HepG2 (cell line): ENCODE data around the gene AGT. TPM values are rescaled to one million over a fixed set of nuclear protein-coding genes. Genes with fewer than 3 reads are reported as not detected.

Experiments
- ATF3 ChIP-seq: sonication (generic); formaldehyde crosslinking; IDR thresholded peaks from 2 replicates; pipeline ENCODE4 v1.4.0; 2020; ENCODE audit warnings: missing genetic modification reagents
- CBX2 ChIP-seq, 2 experiments: fragments of 200-600 bp in 1 of 2; sonication (generic); formaldehyde crosslinking in 1 of 2; IDR thresholded peaks; 2 replicates each; pipeline versions ENCODE4 v1.7.0 to v1.8.1; 2018 to 2022; ENCODE audit warnings: low read depth in 2 of 2, low read length in 1 of 2, mild to moderate bottlenecking in 1 of 2, missing genetic modification reagents in 1 of 2
- GLI4 ChIP-seq: sonication (generic); formaldehyde crosslinking; IDR thresholded peaks from 2 replicates; pipeline ENCODE4 v1.5.1; 2020; ENCODE audit warnings: missing genetic modification reagents, mild to moderate bottlenecking, moderate library complexity, borderline replicate concordance
- HES4 ChIP-seq: sonication (generic); formaldehyde crosslinking; IDR thresholded peaks from 2 replicates; pipeline ENCODE4 v1.9.0; 2021; ENCODE audit warnings: mild to moderate bottlenecking, missing genetic modification reagents, borderline replicate concordance
- IRF9 ChIP-seq: sonication (generic); formaldehyde crosslinking; IDR thresholded peaks from 2 replicates; pipeline ENCODE4 v1.8.0; 2022; ENCODE audit warnings: missing genetic modification reagents, mild to moderate bottlenecking, borderline replicate concordance
- JUN ChIP-seq: sonication (generic); formaldehyde crosslinking; IDR thresholded peaks from 2 replicates; pipeline ENCODE4 v1.4.0; 2020; ENCODE audit warnings: mild to moderate bottlenecking, missing genetic modification reagents
- PCBP2 ChIP-seq: fragments of 200-400 bp; formaldehyde crosslinking; optimal IDR thresholded peaks from 2 replicates; pipeline ENCODE3; 2018; ENCODE audit warnings: low read length, low read depth; ENCODE audit not compliant: poor library complexity, severe bottlenecking
- TOPORS ChIP-seq: sonication (generic); formaldehyde crosslinking; IDR thresholded peaks from 2 replicates; pipeline ENCODE4 v1.8.0; 2023; ENCODE audit warnings: mild to moderate bottlenecking, missing genetic modification reagents
- YY1 ChIP-seq: IDR thresholded peaks from 2 replicates; pipeline ENCODE4 v1.6.1; 2011; ENCODE audit warnings: low read length, low read depth, moderate library complexity, mild to moderate bottlenecking; ENCODE audit not compliant: insufficient read depth, insufficient replicate concordance
- ZNF326 ChIP-seq: sonication (generic); formaldehyde crosslinking; IDR thresholded peaks from 2 replicates; pipeline ENCODE4 v1.4.0; 2020; ENCODE audit warnings: missing genetic modification reagents, borderline replicate concordance
- ZNF577 ChIP-seq: sonication (generic); formaldehyde crosslinking; IDR thresholded peaks from 2 replicates; pipeline ENCODE4 v1.4.0; 2020; ENCODE audit warnings: mild to moderate bottlenecking, low read depth, missing genetic modification reagents, borderline replicate concordance
- ZNF678 ChIP-seq: sonication (generic); formaldehyde crosslinking; IDR thresholded peaks from 2 replicates; pipeline ENCODE4 v1.4.0; 2020; ENCODE audit warnings: mild to moderate bottlenecking, missing genetic modification reagents
- ZNF761 ChIP-seq: sonication (generic); formaldehyde crosslinking; conservative IDR thresholded peaks from 2 replicates; pipeline ENCODE4 v1.4.0; 2020; ENCODE audit warnings: mild to moderate bottlenecking, missing genetic modification reagents
- polyA plus RNA-seq, 8 experiments: library from polyadenylated mRNA; depleted of rRNA in 3 of 8; stranded (reverse) in 7 of 8; unstranded in 1 of 8; fragments of >200 nt; fragmentation: Illumina TruSeq in 4 of 8; extraction: Trizol in 4 of 8; gene quantifications; 2 replicates each; pipeline versions ENCODE4 v1.2.1 to v1.2.3, GENCODE V29; 2011 to 2016; ENCODE audit warnings: low read depth in 4 of 8, missing spikeins in 1 of 8, mixed read lengths in 1 of 8; ENCODE audit not compliant: insufficient read depth in 1 of 8
- total RNA-seq, 5 experiments: library from RNA; depleted of rRNA; stranded (reverse); fragments of >200 nt; fragmentation: Illumina TruSeq; extraction: Trizol; gene quantifications; 2 replicates each; pipeline ENCODE4 v1.2.3, GENCODE V29; 2016; ENCODE audit warnings: low read depth in 1 of 5
- TF ChIP-seq, protein P1 (sequence below), 2 experiments: IDR thresholded peaks; 2 replicates each; pipeline ENCODE4 v1.6.1; 2011 to 2012; ENCODE audit warnings: low read length in 2 of 2, borderline replicate concordance in 1 of 2, low read depth in 1 of 2, mild to moderate bottlenecking in 1 of 2, moderate library complexity in 1 of 2
- TF ChIP-seq, protein P2 (sequence below): sonication (generic); formaldehyde crosslinking; IDR thresholded peaks from 2 replicates; pipeline ENCODE4 v1.4.0; 2020; ENCODE audit warnings: missing genetic modification reagents

The AGT gene
- total and polyA plus RNA-seq, 2 of the 13 experiments (the other 11 are each of a cell fraction or from before 2014, with no cell fraction given) = 892 to 2,071 TPM

- TF ChIP-seq CBX2 (IDR thresholded peaks at IDR 0.05; ENCODE audit: low read depth, low read length) (no peak), CBX2 (CRISPR knock-in tag; IDR thresholded peaks at IDR 0.05; ENCODE audit: low read depth) (no peak), PCBP2 (no peak), IRF9 (peak; percentile 89), HES4 (CRISPR knock-in tag) (peak; percentile 69; the same call in 1 of the 2 replicates), ZNF761 (0 out of 2 replicates have a peak, but pooled peaks have one; percentile 43), YY1 (peak; percentile 66), ZNF326 (CRISPR knock-in tag) (no peak), TOPORS (0 out of 2 replicates have a peak, but pooled peaks have one; percentile 27), ZNF678 (CRISPR knock-in tag) (no peak), JUN (CRISPR knock-in tag) (peak; percentile 40; the same call in 1 of the 2 replicates), ZNF577 (CRISPR knock-in tag) (no peak), ATF3 (peak; percentile 81), GLI4 (CRISPR knock-in tag) (no peak)
- TF ChIP-seq, protein P1, sequence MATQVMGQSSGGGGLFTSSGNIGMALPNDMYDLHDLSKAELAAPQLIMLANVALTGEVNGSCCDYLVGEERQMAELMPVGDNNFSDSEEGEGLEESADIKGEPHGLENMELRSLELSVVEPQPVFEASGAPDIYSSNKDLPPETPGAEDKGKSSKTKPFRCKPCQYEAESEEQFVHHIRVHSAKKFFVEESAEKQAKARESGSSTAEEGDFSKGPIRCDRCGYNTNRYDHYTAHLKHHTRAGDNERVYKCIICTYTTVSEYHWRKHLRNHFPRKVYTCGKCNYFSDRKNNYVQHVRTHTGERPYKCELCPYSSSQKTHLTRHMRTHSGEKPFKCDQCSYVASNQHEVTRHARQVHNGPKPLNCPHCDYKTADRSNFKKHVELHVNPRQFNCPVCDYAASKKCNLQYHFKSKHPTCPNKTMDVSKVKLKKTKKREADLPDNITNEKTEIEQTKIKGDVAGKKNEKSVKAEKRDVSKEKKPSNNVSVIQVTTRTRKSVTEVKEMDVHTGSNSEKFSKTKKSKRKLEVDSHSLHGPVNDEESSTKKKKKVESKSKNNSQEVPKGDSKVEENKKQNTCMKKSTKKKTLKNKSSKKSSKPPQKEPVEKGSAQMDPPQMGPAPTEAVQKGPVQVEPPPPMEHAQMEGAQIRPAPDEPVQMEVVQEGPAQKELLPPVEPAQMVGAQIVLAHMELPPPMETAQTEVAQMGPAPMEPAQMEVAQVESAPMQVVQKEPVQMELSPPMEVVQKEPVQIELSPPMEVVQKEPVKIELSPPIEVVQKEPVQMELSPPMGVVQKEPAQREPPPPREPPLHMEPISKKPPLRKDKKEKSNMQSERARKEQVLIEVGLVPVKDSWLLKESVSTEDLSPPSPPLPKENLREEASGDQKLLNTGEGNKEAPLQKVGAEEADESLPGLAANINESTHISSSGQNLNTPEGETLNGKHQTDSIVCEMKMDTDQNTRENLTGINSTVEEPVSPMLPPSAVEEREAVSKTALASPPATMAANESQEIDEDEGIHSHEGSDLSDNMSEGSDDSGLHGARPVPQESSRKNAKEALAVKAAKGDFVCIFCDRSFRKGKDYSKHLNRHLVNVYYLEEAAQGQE (IDR thresholded peaks at IDR 0.05; ENCODE audit: borderline replicate concordance in 1 of 2, low read depth in 1 of 2, low read length in 2 of 2) = peak in 1 of 2 experiments; percentile 73; a peak in 2 of 4 replicates
- TF ChIP-seq, protein P2, sequence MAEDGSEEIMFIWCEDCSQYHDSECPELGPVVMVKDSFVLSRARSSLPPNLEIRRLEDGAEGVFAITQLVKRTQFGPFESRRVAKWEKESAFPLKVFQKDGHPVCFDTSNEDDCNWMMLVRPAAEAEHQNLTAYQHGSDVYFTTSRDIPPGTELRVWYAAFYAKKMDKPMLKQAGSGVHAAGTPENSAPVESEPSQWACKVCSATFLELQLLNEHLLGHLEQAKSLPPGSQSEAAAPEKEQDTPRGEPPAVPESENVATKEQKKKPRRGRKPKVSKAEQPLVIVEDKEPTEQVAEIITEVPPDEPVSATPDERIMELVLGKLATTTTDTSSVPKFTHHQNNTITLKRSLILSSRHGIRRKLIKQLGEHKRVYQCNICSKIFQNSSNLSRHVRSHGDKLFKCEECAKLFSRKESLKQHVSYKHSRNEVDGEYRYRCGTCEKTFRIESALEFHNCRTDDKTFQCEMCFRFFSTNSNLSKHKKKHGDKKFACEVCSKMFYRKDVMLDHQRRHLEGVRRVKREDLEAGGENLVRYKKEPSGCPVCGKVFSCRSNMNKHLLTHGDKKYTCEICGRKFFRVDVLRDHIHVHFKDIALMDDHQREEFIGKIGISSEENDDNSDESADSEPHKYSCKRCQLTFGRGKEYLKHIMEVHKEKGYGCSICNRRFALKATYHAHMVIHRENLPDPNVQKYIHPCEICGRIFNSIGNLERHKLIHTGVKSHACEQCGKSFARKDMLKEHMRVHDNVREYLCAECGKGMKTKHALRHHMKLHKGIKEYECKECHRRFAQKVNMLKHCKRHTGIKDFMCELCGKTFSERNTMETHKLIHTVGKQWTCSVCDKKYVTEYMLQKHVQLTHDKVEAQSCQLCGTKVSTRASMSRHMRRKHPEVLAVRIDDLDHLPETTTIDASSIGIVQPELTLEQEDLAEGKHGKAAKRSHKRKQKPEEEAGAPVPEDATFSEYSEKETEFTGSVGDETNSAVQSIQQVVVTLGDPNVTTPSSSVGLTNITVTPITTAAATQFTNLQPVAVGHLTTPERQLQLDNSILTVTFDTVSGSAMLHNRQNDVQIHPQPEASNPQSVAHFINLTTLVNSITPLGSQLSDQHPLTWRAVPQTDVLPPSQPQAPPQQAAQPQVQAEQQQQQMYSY = no peak
These were observed 5.0 kb downstream of the AGT start (continued) for GRCh38 chr1:230708631-230709580.
